GM19395 (cell line): Measurements from ENCODE around the gene FGGY.

ENCODE experiments used
- ATAC-seq: cut with Tn5 transposase; IDR thresholded peaks from one replicate; pipeline ENCODE4 v1.9.1; 2021; ENCODE audit warnings: mild to moderate bottlenecking, moderate library complexity; ENCODE audit not compliant: unreplicated experiment

The FGGY gene

GRCh38 chr1:59669752-59670312, 372.9 kb downstream of the FGGY start:
- no peak for ATAC-seq

- no peak for ATAC-seq
Observed at GRCh38 chr1:59670662-59671061, 373.8 kb downstream of the FGGY start.

- no peak for ATAC-seq
Observed at GRCh38 chr1:59671066-59671952, 374.4 kb downstream of the FGGY start.

GRCh38 chr1:59671953-59672305, 375.0 kb downstream of the FGGY start:
- no peak for ATAC-seq

- ATAC-seq, result no peak
Observed at GRCh38 chr1:59672851-59673572, 376.1 kb downstream of the FGGY start.

GRCh38 chr1:59673573-59674450, 376.9 kb downstream of the FGGY start:
- no peak for ATAC-seq

- no peak for ATAC-seq
Observed at GRCh38 chr1:59674595-59674994, 377.7 kb downstream of the FGGY start.

- no peak for ATAC-seq
Observed at GRCh38 chr1:59675936-59676335, 379.0 kb downstream of the FGGY start.

GRCh38 chr1:59678040-59678439, 381.1 kb downstream of the FGGY start:
- ATAC-seq, result no peak

- no peak for ATAC-seq
Observed at GRCh38 chr1:59678493-59679228, 381.8 kb downstream of the FGGY start.

GRCh38 chr1:59680044-59680443, 383.1 kb downstream of the FGGY start:
- ATAC-seq, result no peak

- no peak for ATAC-seq
Observed at GRCh38 chr1:59682396-59683080, 385.6 kb downstream of the FGGY start.

GRCh38 chr1:59683197-59683596, 386.3 kb downstream of the FGGY start:
- no peak for ATAC-seq

GRCh38 chr1:59684698-59685097, 387.8 kb downstream of the FGGY start:
- no peak for ATAC-seq

GRCh38 chr1:59685101-59685500, 388.2 kb downstream of the FGGY start:
- ATAC-seq, result no peak

- ATAC-seq, result no peak
Observed at GRCh38 chr1:59685666-59686065, 388.8 kb downstream of the FGGY start.

GRCh38 chr1:59686170-59686569, 389.3 kb downstream of the FGGY start:
- no peak for ATAC-seq

GRCh38 chr1:59686574-59686973, 389.7 kb downstream of the FGGY start:
- ATAC-seq, result no peak

GRCh38 chr1:59687081-59687480, 390.2 kb downstream of the FGGY start:
- no peak for ATAC-seq

- ATAC-seq, result no peak
Observed at GRCh38 chr1:59688976-59689375, 392.1 kb downstream of the FGGY start.
